ES-I3 (cell line): Measurements from ENCODE around the gene TBC1D19.

ENCODE experiments used
- H3K36me3 ChIP-seq: 2 replicates; pipeline ENCODE4 v1.6.1; 2013; ENCODE audit warnings: mild to moderate bottlenecking, low read length, control low read depth, moderate library complexity; ENCODE audit not compliant: insufficient read depth
- H3K4me1 ChIP-seq: 2 replicates; pipeline ENCODE4 v1.6.1; 2013; ENCODE audit warnings: mild to moderate bottlenecking, control low read depth, low read length; ENCODE audit not compliant: insufficient read depth
- H3K9ac ChIP-seq: 2 replicates; pipeline ENCODE4 v1.6.1; 2013; ENCODE audit warnings: low read depth, mild to moderate bottlenecking, low read length, moderate library complexity
- H3K9me3 ChIP-seq: 2 replicates; pipeline ENCODE4 v1.6.1; 2013; ENCODE audit warnings: mild to moderate bottlenecking, low read length, moderate library complexity; ENCODE audit not compliant: control insufficient read depth, insufficient read depth

Gene TBC1D19

DNA sequence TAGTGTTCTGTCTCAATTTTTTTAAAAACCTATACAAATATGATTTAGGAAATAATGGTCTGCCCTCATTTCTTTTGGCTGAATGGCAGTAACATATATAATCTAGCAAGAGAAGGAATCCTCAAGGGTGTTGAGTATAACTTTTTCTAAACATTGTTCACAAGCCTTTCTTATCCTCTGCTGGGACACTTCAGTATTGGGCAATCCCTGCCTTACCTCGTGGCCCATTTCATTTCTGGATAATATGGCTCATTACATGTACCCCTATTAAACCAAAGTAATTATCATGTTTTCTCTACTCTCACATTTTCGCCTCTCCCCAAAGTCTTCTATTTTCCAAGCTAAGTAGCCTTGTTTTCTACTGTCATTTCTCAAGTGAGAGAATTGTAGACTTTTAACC is 166.0 kb downstream of the TBC1D19 start:
- H3K4me1 ChIP-seq = no peaks in the 10 kb centered on the region
- no peaks in the 10 kb centered on the region for H3K36me3 ChIP-seq
- no peaks in the 10 kb centered on the region for H3K9me3 ChIP-seq
- H3K9ac ChIP-seq = no peak overlapping the region

DNA sequence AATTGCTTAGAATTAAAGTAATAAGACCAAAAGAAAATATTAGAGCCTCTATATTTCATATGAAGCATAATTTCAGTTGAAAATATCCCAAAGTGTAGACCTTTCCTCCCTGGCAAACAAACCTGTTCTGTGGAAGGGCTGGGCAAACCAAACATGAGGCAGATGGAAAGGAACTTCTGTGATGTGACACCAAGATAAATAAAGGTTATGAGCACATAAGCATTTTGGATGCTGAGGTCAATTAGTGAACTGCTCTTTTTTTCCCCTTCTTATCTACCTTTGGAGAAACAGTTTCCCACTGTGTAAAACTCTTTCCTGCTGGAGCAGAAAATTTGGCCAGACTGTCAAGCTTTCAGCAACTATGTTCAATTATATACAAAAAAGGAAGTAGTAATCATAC is 167.1 kb downstream of the TBC1D19 start:
- H3K9me3 ChIP-seq = no peaks in the 10 kb centered on the region
- H3K36me3 ChIP-seq = no peaks in the 10 kb centered on the region
- no peaks in the 10 kb centered on the region for H3K4me1 ChIP-seq
- H3K9ac ChIP-seq = no peak overlapping the region

GRCh38 chr4:26751838-26752237 is 168.0 kb downstream of the TBC1D19 start:
- Histone ChIP-seq H3K36me3 (no peaks in the 10 kb centered on the region), H3K9me3 (no peaks in the 10 kb centered on the region), H3K4me1 (no peaks in the 10 kb centered on the region), H3K9ac (no peak overlapping the region)

DNA sequence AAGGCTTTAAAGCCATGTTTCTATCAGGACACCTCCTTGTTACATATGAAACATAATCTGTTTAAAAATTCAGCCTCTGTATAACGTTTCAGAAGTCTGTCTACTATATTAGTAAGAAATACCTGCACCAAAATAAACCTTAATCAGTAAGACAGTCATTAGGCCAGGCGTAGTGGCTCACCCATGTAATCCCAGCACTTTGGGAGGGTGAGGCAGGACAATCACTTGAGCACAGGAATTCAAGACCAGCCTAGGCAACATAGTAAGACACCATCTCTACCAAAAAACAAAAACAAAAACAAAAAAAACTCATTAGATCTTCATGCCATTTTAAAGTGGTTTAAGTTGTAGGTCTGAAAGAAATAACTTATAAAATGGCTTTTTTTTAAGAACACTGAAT is 169.3 kb downstream of the TBC1D19 start:
- no peaks in the 10 kb centered on the region for H3K9me3 ChIP-seq
- no peaks in the 10 kb centered on the region for H3K36me3 ChIP-seq
- H3K9ac ChIP-seq = no peak overlapping the region
- no peaks in the 10 kb centered on the region for H3K4me1 ChIP-seq

DNA sequence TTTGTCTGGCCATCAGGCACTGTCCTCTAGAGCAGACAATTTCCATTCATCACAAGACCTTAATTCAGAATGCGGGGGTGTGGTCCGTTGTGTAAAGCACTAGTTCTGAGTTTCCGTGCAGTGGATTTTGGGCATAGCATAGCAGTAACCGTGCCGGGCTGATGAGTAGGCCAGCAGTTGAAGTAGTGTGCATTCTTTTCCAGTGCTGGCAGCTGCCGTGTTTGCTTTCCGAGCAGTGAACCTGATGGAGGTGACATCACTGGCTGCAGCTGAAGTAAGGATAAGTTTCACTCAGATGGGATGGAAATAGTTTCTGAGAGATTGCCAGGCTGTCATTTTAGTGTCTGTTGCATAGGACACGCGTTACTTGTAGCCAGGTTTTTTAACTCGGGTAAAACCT is 169.7 kb downstream of the TBC1D19 start:
- no peaks in the 10 kb centered on the region for H3K4me1 ChIP-seq
- no peaks in the 10 kb centered on the region for H3K36me3 ChIP-seq
- H3K9ac ChIP-seq = no peak overlapping the region
- no peaks in the 10 kb centered on the region for H3K9me3 ChIP-seq

GRCh38 chr4:26757751-26758150 is 173.9 kb downstream of the TBC1D19 start:
- Histone ChIP-seq H3K4me1 (no peaks in the 10 kb centered on the region), H3K9me3 (no peaks in the 10 kb centered on the region), H3K9ac (no peak overlapping the region), H3K36me3 (no peaks in the 10 kb centered on the region)

- Histone ChIP-seq H3K9ac (no peak overlapping the region), H3K4me1 (peaks cover 4% of the 10 kb centered on the region), H3K36me3 (no peaks in the 10 kb centered on the region), H3K9me3 (no peaks in the 10 kb centered on the region)
Observed at GRCh38 chr4:26758899-26759298, 175.0 kb downstream of the TBC1D19 start.

DNA sequence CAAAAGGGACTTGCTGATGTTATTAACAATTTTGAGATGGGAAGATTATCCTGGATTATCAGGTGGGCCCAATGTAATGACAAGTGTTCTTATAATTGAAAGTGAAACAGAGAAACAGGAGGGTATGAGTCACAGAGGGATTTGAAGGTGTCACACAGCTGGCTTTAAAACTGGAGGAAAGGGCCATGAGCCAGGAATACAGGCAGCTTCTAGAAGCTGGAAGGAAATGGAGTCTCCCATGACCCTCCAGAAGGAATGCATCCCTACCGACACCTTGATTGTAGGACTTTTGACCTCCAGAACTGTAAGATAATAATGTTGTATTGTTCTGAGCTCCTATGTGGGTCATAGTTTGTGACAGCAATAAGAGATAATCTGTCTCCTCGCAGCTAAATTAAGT is 178.8 kb downstream of the TBC1D19 start:
- Histone ChIP-seq H3K9ac (no peak overlapping the region), H3K4me1 (peaks cover 4% of the 10 kb centered on the region), H3K36me3 (no peaks in the 10 kb centered on the region; the same call in 1 of the 2 replicates), H3K9me3 (no peaks in the 10 kb centered on the region)

DNA sequence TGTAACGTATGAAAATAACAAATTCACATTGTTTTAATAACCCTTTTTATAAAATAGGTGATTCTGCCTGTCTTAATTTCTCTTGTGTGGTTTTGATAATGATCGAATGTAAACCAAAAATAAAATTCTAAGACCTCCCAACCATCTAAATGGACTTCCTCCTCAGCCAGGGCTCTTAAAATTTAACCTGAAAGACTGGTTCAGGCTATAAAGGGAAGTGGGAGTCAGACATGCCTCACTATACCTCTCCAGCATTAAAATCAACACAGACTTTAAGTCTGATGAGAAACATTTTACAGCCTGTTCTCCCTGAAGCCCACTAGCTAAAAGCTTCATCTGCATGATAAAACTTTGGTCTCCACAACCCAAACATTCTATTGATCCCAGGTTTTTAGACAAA is 179.2 kb downstream of the TBC1D19 start:
- H3K36me3 ChIP-seq = no peaks in the 10 kb centered on the region; the same call in 1 of the 2 replicates
- no peak overlapping the region for H3K9ac ChIP-seq
- no peaks in the 10 kb centered on the region for H3K9me3 ChIP-seq
- H3K4me1 ChIP-seq = peaks cover 4% of the 10 kb centered on the region

- no peak overlapping the region for H3K9ac ChIP-seq
- H3K36me3 ChIP-seq = no peaks in the 10 kb centered on the region; the same call in 1 of the 2 replicates
- H3K4me1 ChIP-seq = peaks cover 4% of the 10 kb centered on the region
- H3K9me3 ChIP-seq = no peaks in the 10 kb centered on the region
Observed at GRCh38 chr4:26763648-26764047, 179.8 kb downstream of the TBC1D19 start.

DNA sequence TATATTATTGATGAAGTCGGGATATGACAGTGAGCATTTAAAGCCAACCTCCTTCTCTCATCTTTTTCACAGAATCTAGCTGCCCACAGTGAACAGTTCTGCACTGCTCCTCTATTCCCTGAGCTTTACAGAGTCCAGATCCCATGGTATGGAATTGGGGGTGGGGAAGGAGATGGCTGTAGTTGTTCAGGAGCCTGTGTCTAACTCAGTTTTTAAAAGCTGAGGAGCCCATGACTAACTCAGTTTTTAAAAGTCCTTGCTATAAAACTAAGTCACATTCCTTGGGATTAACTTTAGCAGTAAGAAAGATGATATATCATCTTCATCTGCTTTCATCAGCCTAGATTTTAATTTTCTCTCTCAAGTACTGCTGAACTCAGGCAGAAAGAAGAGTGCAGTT is 180.3 kb downstream of the TBC1D19 start:
- peaks cover 4% of the 10 kb centered on the region for H3K4me1 ChIP-seq
- H3K9ac ChIP-seq = no peak overlapping the region
- no peaks in the 10 kb centered on the region for H3K9me3 ChIP-seq
- H3K36me3 ChIP-seq = no peaks in the 10 kb centered on the region; the same call in 1 of the 2 replicates

DNA sequence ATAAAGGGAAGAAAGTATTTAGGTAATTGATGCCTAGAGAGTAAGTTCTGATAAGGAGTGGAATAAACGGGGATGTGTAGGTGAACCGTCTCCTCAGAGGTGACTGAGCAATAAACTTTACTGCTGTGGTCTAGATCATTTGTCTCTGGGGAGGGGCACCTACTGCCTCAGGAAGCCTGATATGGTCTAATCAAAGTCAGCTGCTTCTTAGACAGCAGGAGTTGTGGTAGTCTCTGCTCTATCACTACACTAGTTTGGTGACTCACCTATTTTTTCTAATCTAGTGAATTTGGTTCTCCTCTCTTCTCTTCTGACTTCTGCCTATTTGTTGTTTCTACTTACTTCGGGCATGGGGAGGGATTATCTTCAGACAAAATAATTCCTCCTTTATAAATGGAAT is 181.6 kb downstream of the TBC1D19 start:
- Histone ChIP-seq H3K4me1 (peaks cover 4% of the 10 kb centered on the region), H3K9me3 (no peaks in the 10 kb centered on the region), H3K9ac (no peak overlapping the region), H3K36me3 (no peaks in the 10 kb centered on the region; the same call in 1 of the 2 replicates)

DNA sequence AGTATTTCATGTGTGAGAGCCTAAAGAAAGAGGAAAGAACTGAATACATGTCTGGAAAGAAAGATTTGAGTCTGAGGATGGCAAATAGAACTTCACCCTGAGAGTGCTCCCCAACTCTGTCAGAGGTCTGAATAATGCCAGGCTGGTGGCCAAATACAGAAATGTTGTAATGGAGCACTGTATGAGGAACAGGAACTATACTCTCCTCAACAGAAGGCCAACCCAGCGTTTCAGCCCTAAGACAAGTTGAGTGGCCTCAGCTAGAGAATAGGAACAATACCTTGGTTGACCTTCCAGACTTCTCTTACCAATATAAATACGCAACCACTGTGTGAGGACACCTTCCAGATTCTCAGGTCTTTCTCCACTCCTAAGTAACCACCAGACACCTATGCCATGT is 182.3 kb downstream of the TBC1D19 start:
- H3K4me1 ChIP-seq = peaks cover 4% of the 10 kb centered on the region
- no peaks in the 10 kb centered on the region for H3K9me3 ChIP-seq
- H3K9ac ChIP-seq = no peak overlapping the region
- no peaks in the 10 kb centered on the region; the same call in 1 of the 2 replicates for H3K36me3 ChIP-seq

DNA sequence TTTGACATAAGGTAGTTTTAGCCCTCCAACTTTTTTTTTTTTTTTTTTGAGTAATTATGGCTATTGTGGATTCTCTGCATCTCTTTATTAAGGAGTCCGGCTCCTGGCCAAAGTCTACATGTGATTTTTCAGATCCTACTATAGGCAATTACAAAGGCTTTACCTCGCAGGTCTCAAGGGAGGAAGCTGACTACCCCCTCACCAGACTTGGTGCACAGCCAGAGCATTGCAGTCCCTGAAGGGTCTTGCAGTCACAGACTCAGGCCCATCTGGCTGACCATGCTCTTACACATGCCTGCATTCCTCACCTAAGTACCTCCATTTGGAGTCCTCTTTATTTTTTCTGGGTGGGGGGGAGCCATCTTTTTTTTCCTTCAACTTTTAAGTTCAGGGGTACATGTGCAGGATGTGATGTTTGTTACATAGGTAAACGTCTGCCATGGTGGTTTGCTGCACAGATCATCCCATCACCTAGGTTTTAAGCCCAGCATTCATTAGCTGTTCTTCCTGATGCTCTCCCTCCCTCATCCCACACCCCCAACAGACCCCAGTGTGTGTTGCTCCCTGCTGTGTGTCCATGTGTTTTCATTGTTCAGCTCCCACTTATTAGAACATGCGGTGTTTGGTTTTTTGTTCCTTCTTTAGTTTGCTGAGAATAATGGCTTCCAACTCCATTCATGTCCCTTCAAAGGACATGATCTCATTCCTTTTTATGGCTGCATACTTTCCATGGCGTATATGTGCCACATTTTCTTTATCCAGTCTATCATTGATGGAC is 188.4 kb downstream of the TBC1D19 start:
- Histone ChIP-seq H3K9ac (no peak overlapping the region), H3K9me3 (no peaks in the 10 kb centered on the region), H3K4me1 (no peaks in the 10 kb centered on the region), H3K36me3 (no peaks in the 10 kb centered on the region)

DNA sequence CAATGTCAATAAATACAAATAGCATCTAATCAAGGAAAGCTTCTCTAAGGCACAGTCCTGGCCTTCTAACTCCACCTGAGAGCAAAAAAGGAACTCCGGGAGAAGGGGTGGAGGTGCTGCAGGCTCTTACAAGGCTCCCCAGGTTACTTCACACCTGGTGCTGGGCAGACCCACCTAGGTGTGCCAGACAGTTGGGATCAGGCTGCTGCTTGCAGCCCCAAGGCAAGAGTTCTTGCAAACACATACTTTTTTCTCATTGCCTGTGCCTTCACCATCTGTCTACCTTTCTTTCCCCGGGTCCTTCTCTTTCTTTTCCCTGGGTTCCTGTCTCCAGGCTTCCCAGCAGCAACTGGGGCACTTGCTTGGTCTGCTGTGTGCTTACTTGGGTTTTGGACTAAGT is 195.3 kb downstream of the TBC1D19 start:
- Histone ChIP-seq H3K4me1 (no peaks in the 10 kb centered on the region), H3K36me3 (no peaks in the 10 kb centered on the region), H3K9ac (no peak overlapping the region), H3K9me3 (no peaks in the 10 kb centered on the region)
